ENCODE data around the gene ANAPC5.

The ANAPC5 gene

DNA sequence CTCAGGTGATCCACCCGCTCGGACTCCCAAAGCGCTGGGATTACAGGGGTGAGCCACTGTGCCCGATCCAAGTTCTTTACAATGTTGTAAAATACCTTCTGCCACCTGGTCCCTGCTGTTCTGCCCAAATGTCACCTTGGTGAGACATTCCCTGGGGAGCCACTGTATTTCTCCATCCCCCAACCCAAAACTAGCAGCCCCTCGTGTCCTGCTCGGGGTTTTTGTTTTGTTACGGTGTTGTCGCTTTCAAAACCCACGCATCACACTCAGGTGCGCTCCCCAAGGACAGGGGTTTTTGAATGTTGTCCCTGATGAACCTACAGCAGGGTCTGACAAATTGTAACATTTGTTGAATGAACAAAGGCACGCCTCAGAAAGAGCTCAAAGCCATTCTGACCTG is 93.1 kb downstream of the ANAPC5 start:
- Histone ChIP-seq H3K9ac (ENCODE audit: low read depth, low read length) (no peak overlapping the region), H3K9me3 (ENCODE audit: control insufficient read depth, insufficient read depth, low read length) (no peaks in the 10 kb centered on the region), H3K36me3 (ENCODE audit: control insufficient read depth, insufficient read depth, low read length) (peaks cover 30% of the 10 kb centered on the region)

More for the DNA sequence above, 93.1 kb downstream of the ANAPC5 start:
- H3K4me1 ChIP-seq (ENCODE audit: control insufficient read depth, insufficient read depth, low read length) = no peaks in the 10 kb centered on the region
- no peaks in the 10 kb centered on the region for H3K27me3 ChIP-seq (ENCODE audit: control insufficient read depth, insufficient read depth, low read length)
- H3K4me3 ChIP-seq (ENCODE audit: low read depth, low read length) = no peak overlapping the region
